Liver (tissue), 9 donors: ENCODE results near the gene GGT6. TPM values are rescaled to one million over a fixed set of nuclear protein-coding genes. Genes with fewer than 3 reads are reported as not detected.

Experiments used
- DNase-seq: peaks from one replicate; pipeline ENCODE4 v3.0.0-alpha.2; 2017; ENCODE audit warnings: low spot score
- H3K27ac ChIP-seq, 2 donors: one replicate each; pipeline ENCODE4 v1.7.0; 2013; ENCODE audit warnings: inconsistent platforms in 2 of 2, low read length in 2 of 2, control low read depth in 1 of 2, low read depth in 1 of 2, mild to moderate bottlenecking in 1 of 2
- H3K27me3 ChIP-seq, 4 donors: one replicate each; pipeline versions ENCODE4 v1.6.1 to v1.7.0; 2013; ENCODE audit warnings: low read length in 3 of 4, inconsistent platforms in 1 of 4, mild to moderate bottlenecking in 1 of 4, moderate library complexity in 1 of 4; ENCODE audit not compliant: control insufficient read depth in 4 of 4, insufficient read depth in 4 of 4
- H3K36me3 ChIP-seq, 4 donors: one replicate each; pipeline versions ENCODE4 v1.6.1 to v1.7.0; 2013; ENCODE audit warnings: low read length in 3 of 4, mild to moderate bottlenecking in 3 of 4, low read depth in 1 of 4, moderate library complexity in 1 of 4; ENCODE audit not compliant: control insufficient read depth in 4 of 4, insufficient read depth in 3 of 4
- H3K4me1 ChIP-seq, 4 donors: one replicate each; pipeline versions ENCODE4 v1.6.1 to v1.7.0; 2013; ENCODE audit warnings: low read length in 3 of 4, mild to moderate bottlenecking in 3 of 4, moderate library complexity in 1 of 4; ENCODE audit not compliant: control insufficient read depth in 4 of 4, insufficient read depth in 4 of 4
- H3K4me3 ChIP-seq, 3 donors: one replicate each; pipeline versions ENCODE4 v1.6.1 to v1.7.0; 2013; ENCODE audit warnings: low read length in 3 of 3, control low read depth in 1 of 3, low read depth in 1 of 3, mild to moderate bottlenecking in 1 of 3
- H3K9ac ChIP-seq, 2 donors: one replicate each; pipeline ENCODE4 v1.7.0; 2013; ENCODE audit warnings: low read length in 2 of 2, mild to moderate bottlenecking in 2 of 2, moderate library complexity in 2 of 2, control low read depth in 1 of 2, low read depth in 1 of 2
- H3K9me3 ChIP-seq, 4 donors: one replicate each; pipeline versions ENCODE4 v1.6.1 to v1.7.0; 2013; ENCODE audit warnings: low read length in 3 of 4; ENCODE audit not compliant: control insufficient read depth in 4 of 4
- ATF3 ChIP-seq: IDR thresholded peaks from 2 replicates; pipeline ENCODE4 v1.6.1; 2016; ENCODE audit warnings: antibody characterized with exemption
- CTCF ChIP-seq: fragments of 150-350 bp; IDR thresholded peaks from 2 replicates; pipeline ENCODE4 v1.5.1; 2017; ENCODE audit warnings: improper control_type of control experiment, low read depth, low read length; ENCODE audit not compliant: missing input control
- EGR1 ChIP-seq, 2 donors: IDR thresholded peaks; 2 replicates each; pipeline ENCODE4 v1.6.1; 2016 to 2018; ENCODE audit warnings: antibody characterized with exemption in 2 of 2, low read depth in 2 of 2
- FOXA1 ChIP-seq: IDR thresholded peaks from 2 replicates; pipeline ENCODE4 v1.6.1; 2016; ENCODE audit warnings: antibody characterized with exemption
- GABPA ChIP-seq, 2 donors: IDR thresholded peaks in 1 of 2; conservative IDR thresholded peaks in 1 of 2; 2 replicates each; pipeline ENCODE4 v1.6.1; 2016; ENCODE audit warnings: antibody characterized with exemption in 2 of 2, mild to moderate bottlenecking in 1 of 2, moderate library complexity in 1 of 2
- HNF4A ChIP-seq, 2 donors: conservative IDR thresholded peaks; 2 replicates each; pipeline ENCODE4 v1.6.1; 2016; ENCODE audit warnings: antibody characterized with exemption in 2 of 2, mild to moderate bottlenecking in 2 of 2
- HNF4G ChIP-seq: IDR thresholded peaks from 2 replicates; pipeline ENCODE4 v1.6.1; 2016; ENCODE audit warnings: antibody characterized with exemption
- MAX ChIP-seq: IDR thresholded peaks from 2 replicates; pipeline ENCODE4 v1.6.1; 2016; ENCODE audit warnings: antibody characterized with exemption
- NR2F2 ChIP-seq: IDR thresholded peaks from 2 replicates; pipeline ENCODE4 v1.6.1; 2016; ENCODE audit warnings: antibody characterized with exemption
- RAD21 ChIP-seq, 2 donors: IDR thresholded peaks; 2 replicates each; pipeline ENCODE4 v1.6.1; 2016; ENCODE audit warnings: antibody characterized with exemption in 2 of 2, mild to moderate bottlenecking in 2 of 2
- REST ChIP-seq: IDR thresholded peaks from 2 replicates; pipeline ENCODE4 v1.6.1; 2016; ENCODE audit warnings: antibody characterized with exemption, mild to moderate bottlenecking
- RXRA ChIP-seq, 2 donors: IDR thresholded peaks; 2 replicates each; pipeline ENCODE4 v1.6.1; 2017 to 2018; ENCODE audit warnings: antibody characterized with exemption in 2 of 2, mild to moderate bottlenecking in 1 of 2
- ZBTB33 ChIP-seq: IDR thresholded peaks from 2 replicates; pipeline ENCODE4 v1.6.1; 2016; ENCODE audit warnings: antibody characterized with exemption
- WGBS: extraction: QIAGEN DNeasy Blood & Tissue Kit; methylation state at CpG from one replicate; pipeline ENCODE4 v1.1.7; 2013; 5-methylcytosine and 5-hydroxymethylcytosine counted together
- polyA plus RNA-seq, 2 donors: library from polyadenylated mRNA; stranded (reverse) in 1 of 2; unstranded in 1 of 2; fragments of 200-250 nt in 1 of 2; fragments of >200 nt in 1 of 2; fragmentation: Nextera tagmentation in 1 of 2; extraction: Ambion mirVana in 1 of 2; gene quantifications; one replicate each; pipeline versions ENCODE4 v1.2.1 to v1.2.3, GENCODE V29; 2013 to 2015
- total RNA-seq, 2 donors: library from RNA; depleted of rRNA; stranded (reverse); fragments of >200 nt; gene quantifications; one replicate each; pipeline ENCODE4 v1.2.3, GENCODE V29; 2014
- donor health status: healthy.
- donor health status: healthy.
- donor health status: healthy.
- donor health status: healthy.
- donor health status: healthy.

Gene GGT6
- total and polyA plus RNA-seq, 4 donors: 0.19 to 1.1 (median 0.53) TPM

- Histone ChIP-seq H3K9ac (no peak overlapping the region), H3K27ac (peak overlapping the region; percentile 57 to 59), H3K4me1 (peaks cover 0 to 2% (median 0%) of the 10 kb centered on the region in 4 donors), H3K4me3 (no peak overlapping the region), H3K36me3 (no peaks in the 10 kb centered on the region), H3K9me3 (no peaks in the 10 kb centered on the region), H3K27me3 (no peaks in the 10 kb centered on the region)
- DNase-seq: no peak
- WGBS: 89% methylated on average over 10 of the region's 10 CpGs
- TF ChIP-seq RXRA (IDR thresholded peaks at IDR 0.05): no peak
- no peak for TF ChIP-seq MAX
- no peak for TF ChIP-seq REST
- no peak for TF ChIP-seq ATF3
- TF ChIP-seq FOXA1: no peak
- no peak for TF ChIP-seq GABPA (IDR thresholded peaks at IDR 0.05 in 1 of 2, conservative IDR thresholded peaks at IDR 0.05 in 1 of 2)
- no peak for TF ChIP-seq EGR1 (IDR thresholded peaks at IDR 0.05; ENCODE audit: low read depth in 2 of 2)
- no peak for TF ChIP-seq RAD21 (IDR thresholded peaks at IDR 0.05)
- no peak for TF ChIP-seq CTCF
- TF ChIP-seq HNF4A (conservative IDR thresholded peaks at IDR 0.05): no peak
- TF ChIP-seq NR2F2: no peak
- TF ChIP-seq ZBTB33: no peak
These were observed 41.5 kb downstream of the GGT6 start for GRCh38 chr17:4518901-4519300.

GRCh38 chr17:4516735-4517134 is 43.6 kb downstream of the GGT6 start:
- H3K27ac ChIP-seq: no peak overlapping the region
- H3K9ac ChIP-seq: no peak overlapping the region
- no peaks in the 10 kb centered on the region for H3K9me3 ChIP-seq
- no peaks in the 10 kb centered on the region for H3K36me3 ChIP-seq
- DNase-seq: no peak
- H3K27me3 ChIP-seq: no peaks in the 10 kb centered on the region
- no peak overlapping the region for H3K4me3 ChIP-seq
- TF ChIP-seq FOXA1 (no peak), HNF4G (no peak), EGR1 (IDR thresholded peaks at IDR 0.05; ENCODE audit: low read depth in 2 of 2) (no peak), HNF4A (conservative IDR thresholded peaks at IDR 0.05) (no peak), RXRA (IDR thresholded peaks at IDR 0.05) (no peak), ATF3 (no peak)
- H3K4me1 ChIP-seq: peaks cover 0 to 2% (median 0%) of the 10 kb centered on the region in 4 donors
- WGBS: 85% methylated on average over 11 of the region's 11 CpGs
